Activated CD8-positive, alpha-beta T cell treated with anti-CD3 and anti-CD28 coated beads, Interleukin-2, amount 10 ng/mL, durations not matched to agents 7 days and 5 days (primary cell): ENCODE measurements around the gene UBIAD1. TPM values are rescaled to one million over a fixed set of nuclear protein-coding genes. Genes with fewer than 3 reads are reported as not detected.
"Not testable (repeated sequence)": the region's sequence is repeated elsewhere in the genome, so short reads cannot be mapped to it uniquely, and the experiment has no call there.

Experiments
- ATAC-seq: fragments of 150-1000 bp; cut with Tn5 transposase; one replicate; pipeline ENCODE4 v1.10.0; 2021; ENCODE audit warnings: moderate library complexity
- CTCF ChIA-PET: fragments of 350-600 bp; sonication (Branson Sonifier 250); formaldehyde crosslinking; loops from one replicate; lab custom pipeline; 2021; ENCODE audit warnings: antibody characterized with exemption; lab: Charles Lee
- POLR2A ChIA-PET: fragments of 350-600 bp; sonication (Branson Sonifier 250); formaldehyde crosslinking; loops from one replicate; lab custom pipeline; 2021; ENCODE audit warnings: antibody characterized with exemption; lab: Charles Lee
- DNase-seq: peaks from one replicate; pipeline ENCODE4 v3.0.0-alpha.2; 2020
- H3K27ac Mint-ChIP-seq: one replicate; pipeline ENCODE4 v1.8.0; 2021; ENCODE audit warnings: mild to moderate bottlenecking, mixed read lengths
- H3K27me3 Mint-ChIP-seq: one replicate; pipeline ENCODE4 v1.8.0; 2021; ENCODE audit warnings: low read depth, mixed read lengths
- H3K36me3 Mint-ChIP-seq: one replicate; pipeline ENCODE4 v1.8.0; 2021; ENCODE audit warnings: low read depth, mixed read lengths
- H3K4me1 Mint-ChIP-seq: one replicate; pipeline ENCODE4 v1.8.0; 2021; ENCODE audit warnings: low read depth, mixed read lengths
- H3K4me3 Mint-ChIP-seq: one replicate; pipeline ENCODE4 v1.8.0; 2021; ENCODE audit warnings: mild to moderate bottlenecking, mixed read lengths
- H3K9me3 Mint-ChIP-seq: one replicate; pipeline ENCODE4 v1.8.0; 2022; ENCODE audit warnings: mixed read lengths; ENCODE audit not compliant: insufficient read depth
- total RNA-seq, 2 experiments: library from RNA; stranded (reverse); gene quantifications; one replicate each; pipeline ENCODE4 v1.2.3, GENCODE V29; 2021

The UBIAD1 gene
- total RNA-seq, 2 experiments from 2014 or later: 30.8 to 33.7 TPM

DNA sequence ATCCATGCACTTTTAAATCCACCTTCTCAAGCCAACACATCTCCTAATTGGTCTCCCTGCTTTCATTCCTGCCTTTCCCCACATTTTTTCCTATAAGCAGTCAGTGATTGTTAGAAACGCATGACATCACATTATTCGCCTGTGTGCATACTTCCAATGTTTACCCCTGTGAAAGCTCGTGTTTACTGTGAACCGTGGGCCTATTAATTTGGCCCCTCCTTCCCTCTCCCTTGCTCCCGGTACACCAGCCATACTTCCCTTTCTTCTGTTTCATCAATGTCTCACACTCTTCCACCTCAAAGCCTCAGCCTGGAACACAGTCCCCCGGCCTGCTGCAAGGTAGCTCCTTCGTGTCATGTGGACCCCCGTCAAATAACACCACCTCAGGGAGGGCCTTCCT is 19.8 kb upstream of the UBIAD1 start:
- Mint-ChIP-seq H3K27me3 (no peaks in the 10 kb centered on the region), H3K27ac (no peak overlapping the region), H3K36me3 (peaks cover 56% of the 10 kb centered on the region), H3K4me3 (no peak overlapping the region), H3K9me3 (no peaks in the 10 kb centered on the region), H3K4me1 (no peaks in the 10 kb centered on the region)
- ChIA-PET POLR2A (interaction anchor here (1.3 kb wide), 1 partner anchor 9 kb away, joined by 5 read pairs; the partner anchor contains the start of gene MTOR), CTCF (interaction anchor here (0.9 to 2.1 kb wide), 4 partner anchors 9 to 215 kb away, joined by 3 to 10 read pairs (median 4); partner anchors contain the start of gene MTOR)
- DNase-seq (no peak), ATAC-seq (no peak)

DNA sequence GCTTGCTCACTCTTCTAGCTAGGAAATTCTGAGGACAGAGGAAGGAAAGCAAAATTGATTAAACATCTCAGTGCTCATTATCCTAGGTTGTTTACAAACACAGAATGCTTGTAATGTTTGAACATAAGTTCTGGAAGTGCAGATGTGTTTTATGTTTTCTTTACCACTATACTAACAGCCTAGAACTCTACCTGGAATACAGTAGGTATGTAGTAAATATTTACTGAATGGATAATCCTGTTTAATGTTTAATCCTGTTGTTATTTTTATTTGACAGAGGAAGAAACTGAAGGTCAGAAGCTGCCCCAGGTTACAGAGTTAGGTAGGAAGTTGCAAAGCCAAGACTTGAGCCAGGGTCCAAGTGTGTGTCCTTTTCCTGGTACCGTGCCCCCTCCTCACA is 16.7 kb upstream of the UBIAD1 start:
- ChIA-PET POLR2A (interaction anchor here (0.6 to 1.0 kb wide), 2 partner anchors 17 to 43 kb away, joined by 3 read pairs; no protein-coding TSS in a partner anchor), CTCF (interaction anchor here (1.9 kb wide), 1 partner anchor 15 kb away, joined by 7 read pairs; no protein-coding TSS in a partner anchor)
- ATAC-seq: no peak
- H3K4me3 Mint-ChIP-seq: no peak overlapping the region
- H3K27ac Mint-ChIP-seq: no peak overlapping the region
- peaks cover 58% of the 10 kb centered on the region for H3K36me3 Mint-ChIP-seq
- no peak for DNase-seq
- H3K27me3 Mint-ChIP-seq: no peaks in the 10 kb centered on the region
- no peaks in the 10 kb centered on the region for H3K9me3 Mint-ChIP-seq
- peaks cover 4% of the 10 kb centered on the region for H3K4me1 Mint-ChIP-seq

GRCh38 chr1:11262171-11263049 is 10.6 kb upstream of the UBIAD1 start, which contains the start of gene MTOR:
TSS of gene MTOR (minus strand) at chr1:11262551. CDS start at chr1:11259409, 3,142 bp downstream.
- ChIA-PET CTCF (interaction anchor here (0.6 to 3.2 kb wide), 16 partner anchors 9 to 457 kb away, joined by 3 to 24 read pairs (median 3); no protein-coding TSS in a partner anchor), POLR2A (interaction anchor here (0.8 to 2.5 kb wide), 13 partner anchors 9 to 648 kb away, joined by 3 to 26 read pairs (median 3); partner anchors contain the start of gene UBIAD1)
- Mint-ChIP-seq H3K4me3 (peak within 1 kb of the TSS; percentile 88), H3K4me1 (peaks cover 15% of the 10 kb centered on the region), H3K27ac (peak within 1 kb of the TSS; percentile 88), H3K27me3 (no peaks in the 10 kb centered on the region), H3K9me3 (no peaks in the 10 kb centered on the region), H3K36me3 (peaks cover 20% of the 10 kb centered on the region)
- DNase-seq (peak; percentile 99), ATAC-seq (peak; percentile 99)

DNA sequence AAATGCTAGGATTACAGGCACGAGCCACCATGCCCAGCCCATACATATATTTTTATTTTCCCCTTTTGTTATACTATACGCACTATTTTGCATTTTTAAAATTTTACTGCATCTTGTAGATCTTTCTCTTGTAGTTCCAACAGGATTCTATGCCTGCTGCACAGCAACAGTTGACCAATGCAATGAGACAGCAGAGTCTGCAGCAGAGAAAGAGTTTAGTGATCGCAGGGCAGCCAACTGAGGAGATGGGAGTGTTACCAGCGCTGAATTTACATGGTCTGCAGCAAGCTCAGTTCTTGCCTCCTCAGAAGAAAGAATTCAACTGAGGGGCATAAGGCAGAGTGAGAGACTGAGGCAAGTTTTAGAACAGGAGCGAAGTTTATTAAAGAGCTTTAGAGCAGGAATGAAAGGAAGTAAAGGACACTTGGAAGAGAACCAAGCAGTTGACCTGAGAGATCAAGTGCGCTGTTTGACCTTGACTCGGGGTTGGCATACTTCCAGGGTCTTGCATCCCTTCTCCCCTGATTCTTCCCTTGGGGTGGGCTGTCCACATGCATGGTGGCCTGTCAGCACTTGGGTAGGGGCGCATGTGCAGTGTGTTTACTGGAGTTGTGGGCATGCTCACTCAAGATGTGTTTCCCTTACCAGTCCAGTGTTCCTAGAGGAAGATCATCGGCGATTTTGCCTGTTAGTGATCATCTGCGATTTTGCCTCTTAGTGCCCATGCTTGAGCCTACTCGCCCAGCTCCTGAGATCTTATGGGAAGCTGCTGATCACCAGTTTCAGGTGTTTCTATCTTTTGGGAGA is 6.5 kb upstream of the UBIAD1 start:
- H3K36me3 Mint-ChIP-seq: no peaks in the 10 kb centered on the region
- peaks cover 2% of the 10 kb centered on the region for H3K27me3 Mint-ChIP-seq
- ChIA-PET POLR2A (no interaction called here), CTCF (interaction anchor here (1.3 kb wide), 1 partner anchor 14 kb away, joined by 3 read pairs; no protein-coding TSS in a partner anchor)
- no peak overlapping the region for H3K4me3 Mint-ChIP-seq
- ATAC-seq (no peak), DNase-seq (no peak)
- peaks cover 9% of the 10 kb centered on the region for H3K4me1 Mint-ChIP-seq
- H3K9me3 Mint-ChIP-seq: no peaks in the 10 kb centered on the region
- H3K27ac Mint-ChIP-seq: no peak overlapping the region

DNA sequence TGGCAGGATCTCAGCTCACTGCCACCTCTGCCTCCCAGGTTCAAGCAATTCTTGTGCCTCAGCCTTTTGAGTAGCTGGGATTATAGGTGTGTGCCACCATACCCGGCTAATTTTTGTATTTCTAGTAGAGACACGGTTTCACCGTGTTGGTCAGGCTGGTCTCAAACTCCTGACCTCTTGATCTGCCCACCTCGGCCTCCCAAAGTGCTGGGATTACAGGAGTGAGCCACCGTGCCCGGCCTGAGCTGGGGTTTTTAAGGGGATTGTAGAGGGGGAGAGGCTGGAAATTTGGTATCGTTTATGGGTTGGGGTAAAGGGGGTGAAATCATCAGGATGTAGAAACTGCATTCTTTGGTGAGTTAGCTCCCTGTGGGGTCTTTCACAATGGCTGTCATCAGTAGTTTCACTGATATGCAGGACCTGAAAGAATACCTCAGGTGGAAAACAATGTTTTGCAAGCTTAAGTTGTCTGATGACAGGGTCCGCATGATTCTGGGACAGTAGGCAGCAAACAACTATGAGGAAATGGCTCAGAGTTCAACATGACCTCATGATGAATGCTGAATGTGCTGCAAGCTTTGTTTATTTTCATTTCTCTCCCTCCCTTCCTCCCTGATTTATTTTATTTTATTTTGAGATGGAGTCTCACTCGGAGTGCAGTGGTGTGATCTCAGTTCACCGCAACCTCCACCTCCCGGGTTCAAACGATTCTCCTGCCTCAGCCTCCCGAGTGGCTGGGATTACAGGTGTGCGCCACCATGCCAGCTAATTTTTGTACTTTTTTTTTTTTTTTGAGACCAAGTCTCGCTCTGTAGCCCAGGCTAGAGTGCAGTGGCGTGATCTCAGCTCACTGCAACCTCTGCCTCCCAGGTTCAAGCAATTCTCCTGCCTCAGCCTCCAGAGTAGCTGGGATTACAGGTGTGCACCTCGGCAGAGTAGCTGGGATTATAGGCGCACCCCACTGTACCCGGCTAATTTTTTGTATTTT is 5.4 kb upstream of the UBIAD1 start:
- not testable (repeated sequence) for ATAC-seq, H3K27me3 Mint-ChIP-seq, H3K4me1 Mint-ChIP-seq

GRCh38 chr1:11272544-11272831 is 510 bp upstream of the UBIAD1 start:
- H3K4me3 Mint-ChIP-seq: peak overlapping the region; percentile 60
- H3K27me3 Mint-ChIP-seq: peaks cover 4% of the 10 kb centered on the region
- no peak for DNase-seq
- ChIA-PET POLR2A (interaction anchor here (1.2 to 3.6 kb wide), 3 partner anchors 10 to 636 kb away, joined by 4 to 26 read pairs (median 9); partner anchors contain the start of genes EXOSC10 and MTOR), CTCF (interaction anchor here (1.3 kb wide), 1 partner anchor 9 kb away, joined by 3 read pairs; no protein-coding TSS in a partner anchor)
- peaks cover 26% of the 10 kb centered on the region for H3K36me3 Mint-ChIP-seq
- peaks cover 26% of the 10 kb centered on the region for H3K4me1 Mint-ChIP-seq
- H3K27ac Mint-ChIP-seq: no peak overlapping the region
- no peak for ATAC-seq
- no peaks in the 10 kb centered on the region for H3K9me3 Mint-ChIP-seq

More for the DNA sequence above, 5.4 kb upstream of the UBIAD1 start:
- not testable (repeated sequence) for H3K27ac Mint-ChIP-seq, H3K36me3 Mint-ChIP-seq, H3K9me3 Mint-ChIP-seq, H3K4me3 Mint-ChIP-seq, DNase-seq
- POLR2A ChIA-PET: interaction anchor here (0.6 to 1.0 kb wide), 2 partner anchors 22 to 642 kb away, joined by 5 to 6 read pairs; no protein-coding TSS in a partner anchor
- CTCF ChIA-PET: interaction anchor here (1.3 kb wide), 1 partner anchor 13 kb away, joined by 3 read pairs; no protein-coding TSS in a partner anchor

- ATAC-seq: peak; percentile 69
- CTCF ChIA-PET: interaction anchor here (0.7 to 1.3 kb wide), 2 partner anchors 8 to 11 kb away, joined by 3 read pairs; partner anchors contain the start of gene MTOR
Observed at GRCh38 chr1:11273595-11274234, 717 bp downstream of the UBIAD1 start.

DNA sequence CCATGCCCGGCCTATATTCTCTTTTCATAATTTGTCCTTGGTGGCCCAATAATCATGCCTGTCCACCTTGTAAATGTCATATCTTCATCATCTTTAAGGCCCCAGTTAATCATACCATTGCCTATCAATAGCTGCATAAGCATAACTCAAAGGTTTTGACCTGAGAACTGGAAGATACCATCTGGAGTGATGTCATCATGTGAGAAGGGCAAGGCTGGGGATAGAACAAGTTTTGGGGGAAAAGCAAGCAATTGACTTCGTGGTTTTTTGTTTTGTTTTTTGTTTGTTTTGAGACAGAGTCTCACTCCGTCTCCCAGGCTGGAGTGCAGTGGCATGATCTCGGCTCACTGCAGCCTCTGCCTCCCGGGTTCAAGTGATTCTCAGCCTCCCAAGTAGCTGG is 6.2 kb downstream of the UBIAD1 start:
- ChIA-PET POLR2A (interaction anchor here (0.7 kb wide), 1 partner anchor 180 kb away, joined by 3 read pairs; no protein-coding TSS in a partner anchor), CTCF (interaction anchor here (0.6 kb wide), 1 partner anchor 16 kb away, joined by 3 read pairs; no protein-coding TSS in a partner anchor)
- Mint-ChIP-seq H3K36me3 (peaks cover 75% of the 10 kb centered on the region), H3K27me3 (no peaks in the 10 kb centered on the region), H3K4me1 (peaks cover 80% of the 10 kb centered on the region), H3K9me3 (no peaks in the 10 kb centered on the region), H3K27ac (peak overlapping the region; percentile 43), H3K4me3 (no peak overlapping the region)
- no peak for DNase-seq
- ATAC-seq: no peak

More at GRCh38 chr1:11273595-11274234, 717 bp downstream of the UBIAD1 start:
- Mint-ChIP-seq H3K27me3 (peaks cover 4% of the 10 kb centered on the region), H3K36me3 (peaks cover 35% of the 10 kb centered on the region), H3K4me3 (peak overlapping the region; percentile 93), H3K27ac (peak overlapping the region; percentile 89), H3K4me1 (peaks cover 36% of the 10 kb centered on the region), H3K9me3 (no peaks in the 10 kb centered on the region)
- DNase-seq: peak; percentile 33
- POLR2A ChIA-PET: interaction anchor here (0.7 to 3.6 kb wide), 7 partner anchors 8 to 634 kb away, joined by 3 to 26 read pairs (median 5); partner anchors contain the start of genes EXOSC10 and MTOR

GRCh38 chr1:11279630-11280029 is 6.6 kb downstream of the UBIAD1 start:
- no peaks in the 10 kb centered on the region for H3K9me3 Mint-ChIP-seq
- ChIA-PET POLR2A (interaction anchor here (0.7 kb wide), 1 partner anchor 181 kb away, joined by 3 read pairs; no protein-coding TSS in a partner anchor), CTCF (interaction anchor here (0.9 to 1.7 kb wide), 2 partner anchors 17 to 629 kb away, joined by 3 to 6 read pairs; partner anchors contain the start of gene MTOR)
- peaks cover 77% of the 10 kb centered on the region for H3K36me3 Mint-ChIP-seq
- no peak for ATAC-seq
- no peaks in the 10 kb centered on the region for H3K27me3 Mint-ChIP-seq
- peak overlapping the region; percentile 86 for H3K27ac Mint-ChIP-seq
- H3K4me1 Mint-ChIP-seq: peaks cover 83% of the 10 kb centered on the region
- no peak overlapping the region for H3K4me3 Mint-ChIP-seq
- DNase-seq: no peak
